SK-N-SH treated with all-trans-retinoic acid at 6 μM for 48 hours (cell line): ENCODE results near the gene DGKG.

Source experiments
- ATAC-seq: fragments of 200-7000 bp; cut with Tn5 transposase; 3 replicates; pipeline ENCODE4 v1.9.1; 2020; ENCODE audit warnings: mild to moderate bottlenecking, moderate library complexity
- ESRRG ChIP-seq: fragments of 250-450 bp; sonication (Bioruptor Pico); IDR thresholded peaks from 2 replicates; pipeline ENCODE4 v1.6.1; 2021; ENCODE audit warnings: mild to moderate bottlenecking
- GLIS3 ChIP-seq: fragments of 250-450 bp; sonication (Bioruptor Pico); IDR thresholded peaks from 2 replicates; pipeline ENCODE4 v1.5.0; 2020; ENCODE audit warnings: mild to moderate bottlenecking, moderate library complexity
- OSR1 ChIP-seq: fragments of 250-450 bp; sonication (Bioruptor Pico); IDR thresholded peaks from 2 replicates; pipeline ENCODE4 v1.8.0; 2022; ENCODE audit warnings: moderate library complexity, mild to moderate bottlenecking, inconsistent platforms
- PATZ1 ChIP-seq: fragments of 250-450 bp; sonication (Bioruptor Pico); IDR thresholded peaks from 2 replicates; pipeline ENCODE4 v1.8.0; 2020; ENCODE audit warnings: mild to moderate bottlenecking, moderate library complexity, borderline replicate concordance
- PPARA ChIP-seq: fragments of 250-450 bp; sonication (Bioruptor Pico); IDR thresholded peaks from 2 replicates; pipeline ENCODE4 v1.5.0; 2020; ENCODE audit warnings: mild to moderate bottlenecking, borderline replicate concordance
- RARB ChIP-seq: fragments of 250-450 bp; sonication (Bioruptor Pico); IDR thresholded peaks from 2 replicates; pipeline ENCODE4 v1.8.0; 2021; ENCODE audit warnings: mild to moderate bottlenecking, moderate library complexity
- SNAI2 ChIP-seq: fragments of 250-450 bp; sonication (Bioruptor Pico); IDR thresholded peaks from 2 replicates; pipeline ENCODE4 v1.5.0; 2020; ENCODE audit warnings: mild to moderate bottlenecking, moderate library complexity
- TCF4 ChIP-seq: fragments of 250-450 bp; sonication (Bioruptor Pico); IDR thresholded peaks from 2 replicates; pipeline ENCODE4 v1.8.0; 2021; ENCODE audit warnings: mild to moderate bottlenecking, moderate library complexity, borderline replicate concordance
- TSHZ2 ChIP-seq: fragments of 250-450 bp; sonication (Bioruptor Pico); IDR thresholded peaks from 2 replicates; pipeline ENCODE4 v1.5.0; 2020; ENCODE audit warnings: mild to moderate bottlenecking, moderate library complexity
- ZNF565 ChIP-seq: fragments of 450-650 bp; formaldehyde crosslinking; conservative IDR thresholded peaks from 2 replicates; pipeline ENCODE4 v1.5.0; 2020; ENCODE audit warnings: low read depth, mild to moderate bottlenecking, moderate library complexity
- ZNF8 ChIP-seq: fragments of 450-650 bp; formaldehyde crosslinking; IDR thresholded peaks from 2 replicates; pipeline ENCODE4 v1.5.0; 2020; ENCODE audit warnings: mild to moderate bottlenecking, moderate library complexity
- TF ChIP-seq, protein P1 (sequence below): fragments of 250-450 bp; sonication (Bioruptor Pico); IDR thresholded peaks from 2 replicates; pipeline ENCODE4 v1.5.1; 2020; ENCODE audit warnings: low read depth, mild to moderate bottlenecking, moderate library complexity

DGKG gene

GRCh38 chr3:186108941-186109865, 252.8 kb downstream of the DGKG start, which contains the start of gene ETV5:
Gene ETV5 (minus strand): TSS chr3:186109089. CDS start chr3:186105868, 3,221 bp downstream.
- TF ChIP-seq TSHZ2 (CRISPR knock-in tag) (no peak), GLIS3 (CRISPR knock-in tag) (0 out of 2 replicates have a peak, but pooled peaks have one; percentile 30)
- TF ChIP-seq, all 23 proteins: peak for 1
- ATAC-seq: peak; percentile 88

DNA sequence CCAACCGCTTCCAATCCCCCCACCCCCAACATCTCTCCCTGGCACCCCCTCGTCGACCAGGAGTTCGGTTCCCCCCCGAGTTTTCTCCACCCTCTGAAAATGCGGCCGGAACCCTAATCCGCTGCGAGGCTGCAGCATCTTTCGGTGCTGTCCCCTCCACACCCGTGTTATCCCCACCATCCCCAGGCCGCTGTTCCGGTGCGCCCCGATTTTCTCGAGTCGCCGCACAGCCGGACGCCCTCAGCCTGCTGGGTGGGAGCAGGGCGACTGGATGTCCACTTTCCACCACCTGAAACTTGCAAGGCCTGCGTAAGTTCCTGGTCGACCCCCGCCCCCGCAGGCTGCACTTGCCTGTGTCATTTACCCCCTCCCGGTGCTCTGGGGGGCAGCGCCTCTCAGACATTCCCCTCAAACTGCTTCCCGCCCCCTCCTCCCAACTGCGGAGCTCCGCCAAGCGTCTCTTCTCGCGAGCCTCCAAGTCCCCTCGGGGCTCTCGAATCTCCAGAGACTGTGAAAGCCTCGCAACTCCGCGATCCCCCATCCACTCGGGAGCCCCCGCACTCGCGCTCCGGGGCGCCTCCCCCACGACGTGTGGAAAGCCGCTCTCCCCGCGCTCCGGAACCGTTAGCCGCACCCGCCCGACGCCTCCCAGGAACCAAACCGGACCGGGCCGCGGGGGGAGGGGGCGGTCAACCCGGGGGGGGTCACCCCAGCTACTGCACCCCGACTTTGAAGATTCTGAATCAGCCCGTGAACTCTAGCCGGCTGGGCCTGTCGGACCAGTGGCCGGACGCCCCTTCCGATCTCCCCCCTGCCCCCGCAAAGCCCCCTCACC, 253.7 kb downstream of the DGKG start:
- peak; percentile 52 for ATAC-seq
- TF ChIP-seq PATZ1 (CRISPR knock-in tag) (peak; percentile 92), RARB (CRISPR knock-in tag) (no peak)
- TF ChIP-seq, protein P1, sequence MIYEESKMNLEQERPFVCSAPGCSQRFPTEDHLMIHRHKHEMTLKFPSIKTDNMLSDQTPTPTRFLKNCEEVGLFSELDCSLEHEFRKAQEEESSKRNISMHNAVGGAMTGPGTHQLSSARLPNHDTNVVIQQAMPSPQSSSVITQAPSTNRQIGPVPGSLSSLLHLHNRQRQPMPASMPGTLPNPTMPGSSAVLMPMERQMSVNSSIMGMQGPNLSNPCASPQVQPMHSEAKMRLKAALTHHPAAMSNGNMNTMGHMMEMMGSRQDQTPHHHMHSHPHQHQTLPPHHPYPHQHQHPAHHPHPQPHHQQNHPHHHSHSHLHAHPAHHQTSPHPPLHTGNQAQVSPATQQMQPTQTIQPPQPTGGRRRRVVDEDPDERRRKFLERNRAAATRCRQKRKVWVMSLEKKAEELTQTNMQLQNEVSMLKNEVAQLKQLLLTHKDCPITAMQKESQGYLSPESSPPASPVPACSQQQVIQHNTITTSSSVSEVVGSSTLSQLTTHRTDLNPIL (CRISPR knock-in tag): no peak

- TF ChIP-seq PATZ1 (CRISPR knock-in tag) (peak; percentile 97; the same call in 1 of the 2 replicates), TCF4 (CRISPR knock-in tag) (no peak)
- peak; percentile 48 for ATAC-seq
Measured at GRCh38 chr3:186107215-186108105, 254.6 kb downstream of the DGKG start.

GRCh38 chr3:186105543-186105942, 256.5 kb downstream of the DGKG start:
- ATAC-seq: no peak
- TF ChIP-seq SNAI2 (CRISPR knock-in tag) (no peak), PPARA (no peak), OSR1 (CRISPR knock-in tag) (no peak)

DNA sequence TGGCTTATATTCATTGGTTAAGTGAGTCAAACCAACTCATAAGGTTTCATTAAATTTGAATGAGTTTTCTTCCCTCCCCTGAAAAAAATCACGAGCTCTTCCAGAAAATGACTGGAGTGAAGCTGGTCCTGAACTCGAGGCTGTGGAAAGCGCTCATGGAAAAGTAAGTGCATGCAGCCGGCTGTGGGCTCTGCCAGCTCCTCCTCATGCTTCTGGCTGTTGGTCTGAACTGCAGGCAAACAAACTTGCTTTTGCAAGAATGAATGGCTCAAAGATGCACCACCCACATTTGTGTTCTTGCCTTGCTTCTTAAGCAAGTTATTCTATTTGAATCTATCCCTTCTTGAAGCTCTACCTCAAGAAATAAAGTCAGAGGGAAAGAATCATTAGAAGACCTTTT, 259.3 kb downstream of the DGKG start:
- TF ChIP-seq ESRRG: no peak
- TF ChIP-seq ZNF8 (CRISPR knock-in tag): no peak
- no peak for TF ChIP-seq ZNF565 (CRISPR knock-in tag)

More for the DNA sequence above, 259.3 kb downstream of the DGKG start:
- no peak for ATAC-seq
